Measurements from ENCODE around the gene PTTG1IP. TPM values are rescaled to one million over a fixed set of nuclear protein-coding genes. Genes with fewer than 3 reads are reported as not detected.

Gene PTTG1IP
- total RNA-seq, 6 donors from 2014 or later, result 150 to 316 (median 247) TPM

DNA sequence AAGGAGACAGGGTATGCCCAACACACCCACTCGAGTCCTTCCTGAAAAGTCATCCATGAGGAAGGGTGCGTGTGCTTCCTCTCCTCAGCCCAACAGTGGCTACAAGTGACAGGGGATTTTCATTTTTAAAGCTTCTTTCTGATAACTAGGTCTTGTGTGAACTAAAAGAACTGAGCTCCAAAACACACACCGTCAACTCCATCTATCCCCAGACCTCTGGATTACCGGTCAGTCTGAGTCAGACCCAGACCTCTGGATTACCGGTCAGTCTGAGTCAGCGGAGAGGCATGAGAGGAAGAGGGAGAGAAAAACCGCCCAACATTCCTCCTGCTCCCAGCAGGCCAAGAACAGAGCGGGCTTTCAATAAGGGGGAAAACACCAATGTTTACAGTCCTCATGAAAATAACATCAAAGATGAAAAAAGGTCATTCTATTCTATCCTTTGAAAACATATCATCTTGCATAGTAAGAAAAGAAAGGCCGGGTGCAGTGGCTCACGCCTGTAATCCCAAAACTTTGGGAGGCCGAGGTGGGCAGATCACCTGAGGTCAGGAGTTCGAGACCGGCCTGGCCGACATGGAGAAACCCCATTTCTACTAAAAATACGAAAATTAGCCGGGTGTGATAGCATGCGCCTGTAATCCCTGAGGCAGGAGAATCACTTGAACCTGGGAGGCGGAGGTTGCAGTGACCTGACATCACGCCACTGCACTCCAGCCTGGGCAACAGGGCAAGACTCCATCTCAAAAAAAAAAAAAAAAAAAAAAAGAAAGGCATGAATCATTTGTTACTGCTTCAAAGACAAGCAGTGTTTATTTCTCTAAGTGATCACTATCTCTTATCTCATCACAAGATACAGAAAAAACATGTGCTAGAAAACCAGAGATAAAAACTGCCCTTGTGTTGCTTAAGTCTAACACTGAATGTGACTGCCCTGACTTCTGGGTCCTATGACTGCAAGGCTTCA, 3.4 kb downstream of the PTTG1IP start:
- TF ChIP-seq, protein P1, sequence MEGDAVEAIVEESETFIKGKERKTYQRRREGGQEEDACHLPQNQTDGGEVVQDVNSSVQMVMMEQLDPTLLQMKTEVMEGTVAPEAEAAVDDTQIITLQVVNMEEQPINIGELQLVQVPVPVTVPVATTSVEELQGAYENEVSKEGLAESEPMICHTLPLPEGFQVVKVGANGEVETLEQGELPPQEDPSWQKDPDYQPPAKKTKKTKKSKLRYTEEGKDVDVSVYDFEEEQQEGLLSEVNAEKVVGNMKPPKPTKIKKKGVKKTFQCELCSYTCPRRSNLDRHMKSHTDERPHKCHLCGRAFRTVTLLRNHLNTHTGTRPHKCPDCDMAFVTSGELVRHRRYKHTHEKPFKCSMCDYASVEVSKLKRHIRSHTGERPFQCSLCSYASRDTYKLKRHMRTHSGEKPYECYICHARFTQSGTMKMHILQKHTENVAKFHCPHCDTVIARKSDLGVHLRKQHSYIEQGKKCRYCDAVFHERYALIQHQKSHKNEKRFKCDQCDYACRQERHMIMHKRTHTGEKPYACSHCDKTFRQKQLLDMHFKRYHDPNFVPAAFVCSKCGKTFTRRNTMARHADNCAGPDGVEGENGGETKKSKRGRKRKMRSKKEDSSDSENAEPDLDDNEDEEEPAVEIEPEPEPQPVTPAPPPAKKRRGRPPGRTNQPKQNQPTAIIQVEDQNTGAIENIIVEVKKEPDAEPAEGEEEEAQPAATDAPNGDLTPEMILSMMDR (IDR thresholded peaks at IDR 0.05), result no peak
- peak in 2 of 4 donors; percentile 58 to 84 for TF ChIP-seq EP300 (IDR thresholded peaks at IDR 0.05)
- TF ChIP-seq POLR2A (IDR thresholded peaks at IDR 0.05), result no peak
- TF ChIP-seq POLR2AphosphoS5 (IDR thresholded peaks at IDR 0.05), result peak; percentile 60 to 73
- H3K4me3 ChIP-seq, result peak overlapping the region in 1 of 4 donors; percentile 86

DNA sequence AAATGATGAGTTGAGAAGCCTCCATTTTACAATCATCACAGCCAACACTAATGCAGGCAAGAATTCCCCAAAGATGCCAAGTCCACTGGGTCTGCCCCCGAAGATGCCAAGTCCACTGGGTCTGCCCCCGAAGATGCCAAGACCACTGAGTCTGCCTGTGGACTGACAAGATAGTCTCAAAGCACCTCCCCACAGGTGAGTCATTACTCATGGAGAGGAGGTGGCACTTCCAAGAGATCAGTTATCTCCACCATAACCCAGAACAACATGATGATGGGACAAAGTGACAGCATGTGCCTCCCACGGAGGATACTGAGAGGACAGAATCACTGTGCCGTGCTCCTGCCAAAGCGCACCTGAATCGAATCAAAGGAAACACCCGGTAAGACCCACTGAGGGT, 4.8 kb downstream of the PTTG1IP start:
- Histone ChIP-seq H3K4me3 (no peak overlapping the region), H3K36me3 (peaks cover 11 to 28% (median 15%) of the 10 kb centered on the region in 4 donors), H3K9me3 (no peaks in the 10 kb centered on the region), H3K27me3 (no peaks in the 10 kb centered on the region), H3K27ac (peak overlapping the region; percentile 57 to 98 (median 96)), H3K4me1 (peaks cover 68 to 88% (median 77%) of the 10 kb centered on the region in 4 donors)
- DNase-seq (no peak), ATAC-seq (ENCODE audit: low FRiP score in 2 of 2) (no peak)
- 83 to 86% methylated on average over 7 of the region's 7 CpGs for WGBS, 2 donors
- TF ChIP-seq POLR2A (IDR thresholded peaks at IDR 0.05) (no peak), POLR2AphosphoS5 (IDR thresholded peaks at IDR 0.05) (no peak)

More for the DNA sequence above, 3.4 kb downstream of the PTTG1IP start:
- Histone ChIP-seq H3K9me3 (no peaks in the 10 kb centered on the region), H3K36me3 (peaks cover 1 to 15% (median 3%) of the 10 kb centered on the region in 4 donors), H3K27me3 (no peaks in the 10 kb centered on the region), H3K27ac (peak overlapping the region; percentile 57 to 98 (median 96)), H3K4me1 (peaks cover 64 to 84% (median 71%) of the 10 kb centered on the region in 4 donors)
- ATAC-seq (ENCODE audit: low FRiP score in 2 of 2), result peak in 1 of 2 donors; percentile 51
- DNase-seq, result peak in 1 of 2 donors; percentile 83
- WGBS, 2 donors, result 47 to 54% methylated on average over 19 of the region's 19 CpGs

DNA sequence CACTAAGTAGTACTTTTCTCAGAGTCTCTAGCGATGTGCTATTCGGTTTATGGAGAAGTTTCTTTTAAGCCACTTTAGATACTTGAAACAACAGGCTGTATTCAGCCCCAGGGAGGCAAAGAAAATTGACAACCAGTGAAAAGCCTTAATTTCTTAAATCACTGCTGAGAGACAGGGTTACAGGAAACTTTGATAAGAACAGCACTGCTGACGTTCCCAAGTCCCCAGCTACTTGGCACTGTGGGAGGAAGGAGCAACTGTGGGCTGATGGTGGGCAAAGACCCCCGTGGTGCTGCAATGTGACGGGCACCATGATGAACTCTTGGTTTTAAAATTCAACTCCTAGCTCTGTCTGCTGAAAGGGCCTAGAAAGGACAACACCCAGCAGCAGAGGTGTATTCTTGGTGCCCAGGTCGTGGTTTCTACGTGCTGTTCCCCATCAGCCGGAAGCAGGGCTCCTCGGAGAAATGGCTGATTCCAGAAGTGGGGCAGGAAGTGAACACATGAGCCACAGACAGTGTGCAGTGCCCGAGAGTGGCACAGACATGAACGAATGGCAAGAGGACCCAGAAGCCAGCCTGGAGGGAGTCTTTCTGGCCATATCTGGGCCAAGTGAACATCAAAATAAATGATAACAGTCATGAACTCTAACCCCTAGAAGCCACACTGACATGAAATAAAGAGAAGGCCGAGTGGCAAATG, 5.3 kb downstream of the PTTG1IP start:
- H3K27me3 ChIP-seq, result no peaks in the 10 kb centered on the region
- TF ChIP-seq, protein P1 (IDR thresholded peaks at IDR 0.05), result no peak
- no peak for TF ChIP-seq POLR2A (IDR thresholded peaks at IDR 0.05)
- TF ChIP-seq POLR2AphosphoS5 (IDR thresholded peaks at IDR 0.05), result no peak
- TF ChIP-seq EP300 (IDR thresholded peaks at IDR 0.05), result no peak
- H3K4me1 ChIP-seq, result peaks cover 68 to 88% (median 77%) of the 10 kb centered on the region in 4 donors
- H3K9me3 ChIP-seq, result no peaks in the 10 kb centered on the region
- 54 to 61% methylated on average over 12 of the region's 12 CpGs for WGBS, 2 donors
- ATAC-seq (ENCODE audit: low FRiP score in 2 of 2) (no peak), DNase-seq (peak in 1 of 2 donors; percentile 36)
- peaks cover 11 to 34% (median 18%) of the 10 kb centered on the region in 4 donors for H3K36me3 ChIP-seq
- H3K4me3 ChIP-seq, result no peak overlapping the region
- H3K27ac ChIP-seq, result peak overlapping the region; percentile 16 to 98 (median 96)

DNA sequence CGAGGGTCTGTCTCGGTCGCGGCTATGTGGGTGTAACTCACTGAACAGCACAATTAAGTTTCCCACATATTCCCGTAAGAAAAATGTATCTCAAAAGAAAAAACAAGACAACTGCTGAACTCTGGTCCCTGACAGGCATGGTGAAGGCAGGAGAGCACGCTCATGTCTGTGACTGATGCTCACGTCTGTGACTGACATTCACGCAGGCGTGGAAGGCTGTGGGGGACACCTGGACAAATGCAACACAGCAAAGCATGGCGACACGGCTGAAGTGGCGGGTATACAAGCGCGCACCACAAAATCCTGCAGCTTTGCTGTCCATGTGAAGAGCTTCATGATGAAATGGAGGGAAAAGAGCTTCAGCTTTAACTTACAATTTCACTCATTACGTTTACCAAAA, 6.0 kb downstream of the PTTG1IP start:
- no peak overlapping the region for H3K4me3 ChIP-seq
- peak overlapping the region in 2 of 4 donors; percentile 98 for H3K27ac ChIP-seq
- WGBS, 2 donors, result 88 to 92% methylated on average over 15 of the region's 15 CpGs
- no peaks in the 10 kb centered on the region for H3K27me3 ChIP-seq
- DNase-seq (no peak), ATAC-seq (ENCODE audit: low FRiP score in 2 of 2) (no peak)
- peaks cover 11 to 37% (median 21%) of the 10 kb centered on the region in 4 donors for H3K36me3 ChIP-seq
- TF ChIP-seq POLR2A (IDR thresholded peaks at IDR 0.05), result no peak
- TF ChIP-seq POLR2AphosphoS5 (IDR thresholded peaks at IDR 0.05), result no peak
- TF ChIP-seq, protein P1 (IDR thresholded peaks at IDR 0.05), result no peak
- TF ChIP-seq EP300 (IDR thresholded peaks at IDR 0.05), result no peak
- H3K9me3 ChIP-seq, result no peaks in the 10 kb centered on the region
- peaks cover 68 to 86% (median 76%) of the 10 kb centered on the region in 4 donors for H3K4me1 ChIP-seq

DNA sequence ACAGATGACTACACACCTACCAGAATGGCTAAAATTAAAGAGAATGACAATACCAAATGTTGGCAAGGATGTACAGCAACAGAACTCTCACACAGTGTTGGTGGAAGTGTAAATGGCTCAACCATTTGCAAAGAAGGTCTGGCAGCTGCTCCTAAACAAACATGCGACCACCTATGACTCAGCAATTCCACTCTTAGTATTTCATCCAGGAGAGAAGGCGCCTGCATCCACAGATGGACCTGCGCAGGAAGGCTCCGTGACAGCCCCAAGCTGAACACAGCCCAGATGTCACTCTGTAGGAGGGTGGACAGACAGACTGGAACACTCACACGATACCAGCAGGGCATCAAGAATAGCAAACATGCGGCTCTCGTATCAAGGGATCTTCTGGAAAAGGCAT, 6.7 kb downstream of the PTTG1IP start:
- peaks cover 11 to 41% (median 25%) of the 10 kb centered on the region in 4 donors for H3K36me3 ChIP-seq
- H3K4me3 ChIP-seq, result no peak overlapping the region
- no peaks in the 10 kb centered on the region for H3K9me3 ChIP-seq
- H3K27ac ChIP-seq, result peak overlapping the region in 1 of 4 donors; percentile 98
- H3K27me3 ChIP-seq, result no peaks in the 10 kb centered on the region
- WGBS, 2 donors, result 77 to 78% methylated on average over 7 of the region's 7 CpGs
- no peak for ATAC-seq (ENCODE audit: low FRiP score in 2 of 2)
- TF ChIP-seq POLR2AphosphoS5 (IDR thresholded peaks at IDR 0.05), result no peak
- TF ChIP-seq POLR2A (IDR thresholded peaks at IDR 0.05), result no peak
- TF ChIP-seq, protein P1 (IDR thresholded peaks at IDR 0.05), result no peak
- no peak for TF ChIP-seq EP300 (IDR thresholded peaks at IDR 0.05)
- no peak for DNase-seq
- peaks cover 64 to 82% (median 70%) of the 10 kb centered on the region in 4 donors for H3K4me1 ChIP-seq

Data from upper lobe of left lung (tissue), 6 donors.